Gastrocnemius medialis (tissue), 4 donors: ENCODE results near the gene MSI2.

ENCODE experiments used
- CTCF ChIP-seq, 5 experiments: fragments of 450-650 bp in 3 of 5; fragments of 200-600 bp in 2 of 5; sonication (generic) in 2 of 5; IDR thresholded peaks in 4 of 5; conservative IDR thresholded peaks in 1 of 5; 1 replicate in 4 of 5; 2 replicates in 1 of 5; pipeline ENCODE4 v1.5.1; 2016 to 2019; ENCODE audit warnings: antibody characterized with exemption in 5 of 5, mild to moderate bottlenecking in 3 of 5, moderate library complexity in 3 of 5
- POLR2A ChIP-seq, 2 donors: fragments of 450-650 bp; IDR thresholded peaks; one replicate each; pipeline ENCODE4 v1.6.1; 2017; ENCODE audit warnings: antibody characterized with exemption in 2 of 2, mild to moderate bottlenecking in 2 of 2, moderate library complexity in 2 of 2

GRCh38 chr17:57451191-57451590, 194.9 kb downstream of the MSI2 start:
- no peak for TF ChIP-seq CTCF (IDR thresholded peaks at IDR 0.05 in 4 of 5, conservative IDR thresholded peaks at IDR 0.05 in 1 of 5)
- no peak for TF ChIP-seq POLR2A (IDR thresholded peaks at IDR 0.05)
